Measurements from ENCODE around the gene PLXNA4. TPM values are rescaled to one million over a fixed set of nuclear protein-coding genes. Genes with fewer than 3 reads are reported as not detected.

The PLXNA4 gene
- total RNA-seq, 1 experiment from 2014 or later: 0.10 TPM

DNA sequence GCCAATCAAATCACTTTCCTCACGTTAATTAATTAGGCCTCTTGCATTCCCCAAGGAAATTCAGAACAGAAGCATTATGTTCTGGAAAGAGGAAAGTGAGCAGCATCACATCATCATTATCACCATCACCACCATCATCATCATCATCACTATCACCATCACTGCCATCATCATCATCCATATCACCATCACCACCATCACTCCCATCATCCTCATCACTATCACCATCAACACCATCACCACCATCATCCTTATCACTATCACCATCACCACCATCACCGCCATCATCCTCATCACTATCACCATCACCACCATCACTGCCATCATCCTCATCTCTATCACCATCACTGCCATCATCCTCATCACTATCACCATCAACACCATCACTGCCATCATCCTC lies 31.4 kb upstream of the PLXNA4 start:
- Histone ChIP-seq H3K9me3 (ENCODE audit: control insufficient read depth, insufficient read depth, low read depth, low read length) (no peaks in the 10 kb centered on the region), H3K27me3 (ENCODE audit: control insufficient read depth, insufficient read depth, low read length) (no peaks in the 10 kb centered on the region), H3K36me3 (ENCODE audit: control insufficient read depth, insufficient read depth, low read length) (no peaks in the 10 kb centered on the region), H3K27ac (ENCODE audit: low read length) (no peak overlapping the region), H3K4me1 (ENCODE audit: control insufficient read depth, insufficient read depth, low read length) (no peaks in the 10 kb centered on the region), H3K4me3 (ENCODE audit: low read depth in 2 of 2, low read length in 2 of 2) (no peak overlapping the region)
- DNase-seq (ENCODE audit: low read depth, low spot score): no peak
- no peak for TF ChIP-seq POLR2AphosphoS5 (IDR thresholded peaks at IDR 0.05; ENCODE audit: low read depth, low read length)
- TF ChIP-seq SIN3A (IDR thresholded peaks at IDR 0.05; ENCODE audit: borderline replicate concordance, insufficient read depth, low read depth, low read length): no peak
- TF ChIP-seq, protein P1, sequence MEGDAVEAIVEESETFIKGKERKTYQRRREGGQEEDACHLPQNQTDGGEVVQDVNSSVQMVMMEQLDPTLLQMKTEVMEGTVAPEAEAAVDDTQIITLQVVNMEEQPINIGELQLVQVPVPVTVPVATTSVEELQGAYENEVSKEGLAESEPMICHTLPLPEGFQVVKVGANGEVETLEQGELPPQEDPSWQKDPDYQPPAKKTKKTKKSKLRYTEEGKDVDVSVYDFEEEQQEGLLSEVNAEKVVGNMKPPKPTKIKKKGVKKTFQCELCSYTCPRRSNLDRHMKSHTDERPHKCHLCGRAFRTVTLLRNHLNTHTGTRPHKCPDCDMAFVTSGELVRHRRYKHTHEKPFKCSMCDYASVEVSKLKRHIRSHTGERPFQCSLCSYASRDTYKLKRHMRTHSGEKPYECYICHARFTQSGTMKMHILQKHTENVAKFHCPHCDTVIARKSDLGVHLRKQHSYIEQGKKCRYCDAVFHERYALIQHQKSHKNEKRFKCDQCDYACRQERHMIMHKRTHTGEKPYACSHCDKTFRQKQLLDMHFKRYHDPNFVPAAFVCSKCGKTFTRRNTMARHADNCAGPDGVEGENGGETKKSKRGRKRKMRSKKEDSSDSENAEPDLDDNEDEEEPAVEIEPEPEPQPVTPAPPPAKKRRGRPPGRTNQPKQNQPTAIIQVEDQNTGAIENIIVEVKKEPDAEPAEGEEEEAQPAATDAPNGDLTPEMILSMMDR (IDR thresholded peaks at IDR 0.05): no peak
- no peak for TF ChIP-seq TCF7L2 (IDR thresholded peaks at IDR 0.05; ENCODE audit: low read depth, low read length)
- TF ChIP-seq, protein P2, sequence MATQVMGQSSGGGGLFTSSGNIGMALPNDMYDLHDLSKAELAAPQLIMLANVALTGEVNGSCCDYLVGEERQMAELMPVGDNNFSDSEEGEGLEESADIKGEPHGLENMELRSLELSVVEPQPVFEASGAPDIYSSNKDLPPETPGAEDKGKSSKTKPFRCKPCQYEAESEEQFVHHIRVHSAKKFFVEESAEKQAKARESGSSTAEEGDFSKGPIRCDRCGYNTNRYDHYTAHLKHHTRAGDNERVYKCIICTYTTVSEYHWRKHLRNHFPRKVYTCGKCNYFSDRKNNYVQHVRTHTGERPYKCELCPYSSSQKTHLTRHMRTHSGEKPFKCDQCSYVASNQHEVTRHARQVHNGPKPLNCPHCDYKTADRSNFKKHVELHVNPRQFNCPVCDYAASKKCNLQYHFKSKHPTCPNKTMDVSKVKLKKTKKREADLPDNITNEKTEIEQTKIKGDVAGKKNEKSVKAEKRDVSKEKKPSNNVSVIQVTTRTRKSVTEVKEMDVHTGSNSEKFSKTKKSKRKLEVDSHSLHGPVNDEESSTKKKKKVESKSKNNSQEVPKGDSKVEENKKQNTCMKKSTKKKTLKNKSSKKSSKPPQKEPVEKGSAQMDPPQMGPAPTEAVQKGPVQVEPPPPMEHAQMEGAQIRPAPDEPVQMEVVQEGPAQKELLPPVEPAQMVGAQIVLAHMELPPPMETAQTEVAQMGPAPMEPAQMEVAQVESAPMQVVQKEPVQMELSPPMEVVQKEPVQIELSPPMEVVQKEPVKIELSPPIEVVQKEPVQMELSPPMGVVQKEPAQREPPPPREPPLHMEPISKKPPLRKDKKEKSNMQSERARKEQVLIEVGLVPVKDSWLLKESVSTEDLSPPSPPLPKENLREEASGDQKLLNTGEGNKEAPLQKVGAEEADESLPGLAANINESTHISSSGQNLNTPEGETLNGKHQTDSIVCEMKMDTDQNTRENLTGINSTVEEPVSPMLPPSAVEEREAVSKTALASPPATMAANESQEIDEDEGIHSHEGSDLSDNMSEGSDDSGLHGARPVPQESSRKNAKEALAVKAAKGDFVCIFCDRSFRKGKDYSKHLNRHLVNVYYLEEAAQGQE (IDR thresholded peaks at IDR 0.05; ENCODE audit: insufficient read depth in 1 of 2, low read depth in 2 of 2, low read length in 1 of 2): no peak
- no peak for ATAC-seq
- intact Hi-C loops (cut with micrococcal nuclease; ENCODE audit: unreplicated experiment): no loop called here
- in situ Hi-C loops (cut with HindIII; ENCODE audit: low pct_unique_long_range_greater_than_20kb, low sequenced_read_pairs): no loop called here
- POLR2A ChIA-PET: no interaction called here
- no TSS peak for BruUV-seq (replicated peaks)
- CTCF ChIA-PET: no interaction called here

DNA sequence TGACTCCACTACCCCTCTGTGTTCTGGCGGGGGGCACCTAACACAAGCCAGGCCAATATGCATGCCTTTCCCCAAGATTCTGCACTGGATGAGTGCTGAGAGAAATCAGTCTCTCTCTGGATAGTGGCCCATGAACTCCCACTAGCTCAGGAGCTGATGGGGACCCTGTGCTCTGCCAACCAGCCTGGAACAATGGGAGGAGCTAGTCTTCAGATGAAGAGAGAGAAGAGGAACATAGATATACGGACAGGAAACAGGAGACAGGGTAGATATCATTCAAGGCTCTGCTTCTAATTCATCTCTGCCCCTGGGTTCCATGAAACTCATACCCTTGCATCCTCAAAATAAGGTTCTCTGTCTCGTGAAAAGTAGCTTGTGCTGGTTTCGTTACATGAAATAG lies 27.9 kb upstream of the PLXNA4 start:
- no peak overlapping the region for H3K27ac ChIP-seq (ENCODE audit: low read length)
- H3K4me1 ChIP-seq (ENCODE audit: control insufficient read depth, insufficient read depth, low read length): no peaks in the 10 kb centered on the region
- intact Hi-C loops (cut with micrococcal nuclease; ENCODE audit: unreplicated experiment) (no loop called here), in situ Hi-C loops (cut with HindIII; ENCODE audit: low pct_unique_long_range_greater_than_20kb, low sequenced_read_pairs) (no loop called here)
- CTCF ChIA-PET: no interaction called here
- no TSS peak for BruUV-seq (replicated peaks)
- no peak overlapping the region for H3K4me3 ChIP-seq (ENCODE audit: low read depth in 2 of 2, low read length in 2 of 2)
- H3K9me3 ChIP-seq (ENCODE audit: control insufficient read depth, insufficient read depth, low read depth, low read length): no peaks in the 10 kb centered on the region
- TF ChIP-seq, protein P1 (IDR thresholded peaks at IDR 0.05): no peak
- no peak for TF ChIP-seq POLR2AphosphoS5 (IDR thresholded peaks at IDR 0.05; ENCODE audit: low read depth, low read length)
- TF ChIP-seq, protein P2 (IDR thresholded peaks at IDR 0.05; ENCODE audit: insufficient read depth in 1 of 2, low read depth in 2 of 2, low read length in 1 of 2): no peak
- TF ChIP-seq SIN3A (IDR thresholded peaks at IDR 0.05; ENCODE audit: borderline replicate concordance, insufficient read depth, low read depth, low read length): no peak
- no peak for TF ChIP-seq TCF7L2 (IDR thresholded peaks at IDR 0.05; ENCODE audit: low read depth, low read length)
- POLR2A ChIA-PET: no interaction called here
- no peaks in the 10 kb centered on the region for H3K36me3 ChIP-seq (ENCODE audit: control insufficient read depth, insufficient read depth, low read length)
- DNase-seq (ENCODE audit: low read depth, low spot score) (no peak), ATAC-seq (no peak)
- H3K27me3 ChIP-seq (ENCODE audit: control insufficient read depth, insufficient read depth, low read length): peaks cover 8% of the 10 kb centered on the region

All from Panc1 (cell line).